ENCODE results near the gene FRMD4A. TPM values are rescaled to one million over a fixed set of nuclear protein-coding genes. Genes with fewer than 3 reads are reported as not detected.

The FRMD4A gene
- total RNA-seq, 2 donors from 2014 or later, result 22.3 to 22.4 TPM

DNA sequence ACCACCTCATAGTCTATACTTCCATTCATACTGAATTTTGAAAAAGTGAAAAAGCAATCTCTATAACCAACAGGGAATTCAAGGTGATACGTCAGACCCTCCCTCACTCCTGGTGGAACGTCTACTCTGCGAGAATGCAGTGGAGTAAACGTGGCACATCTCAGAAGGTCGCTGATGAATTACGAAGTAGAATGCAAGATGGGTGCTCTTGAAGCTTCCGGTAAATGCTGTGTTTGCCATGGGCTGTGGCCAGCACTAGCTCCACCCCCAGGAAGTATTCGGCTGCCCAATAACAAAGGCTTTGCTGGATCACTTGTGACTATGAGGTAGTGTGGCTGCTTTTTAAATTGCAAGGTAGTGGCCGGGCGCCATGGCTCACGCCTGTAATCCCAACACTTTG is 517.9 kb downstream of the FRMD4A start:
- Histone ChIP-seq H3K36me3 (ENCODE audit: control insufficient read depth, insufficient read depth, low read length) (no peaks in the 10 kb centered on the region), H3K9ac (ENCODE audit: extremely low read depth, low read length, poor library complexity, severe bottlenecking) (no peak overlapping the region), H3K27ac (ENCODE audit: low read depth, low read length) (no peak overlapping the region), H3K9me3 (ENCODE audit: control insufficient read depth, low read length) (peaks cover 19% of the 10 kb centered on the region), H3K4me3 (ENCODE audit: low read length) (no peak overlapping the region), H3K4me1 (ENCODE audit: control insufficient read depth, insufficient read depth, low read length) (peaks cover 12% of the 10 kb centered on the region), H3K27me3 (ENCODE audit: control insufficient read depth, insufficient read depth, low read length, poor library complexity, severe bottlenecking) (no peaks in the 10 kb centered on the region)
- DNase-seq, result no peak
- TF ChIP-seq, protein P1, sequence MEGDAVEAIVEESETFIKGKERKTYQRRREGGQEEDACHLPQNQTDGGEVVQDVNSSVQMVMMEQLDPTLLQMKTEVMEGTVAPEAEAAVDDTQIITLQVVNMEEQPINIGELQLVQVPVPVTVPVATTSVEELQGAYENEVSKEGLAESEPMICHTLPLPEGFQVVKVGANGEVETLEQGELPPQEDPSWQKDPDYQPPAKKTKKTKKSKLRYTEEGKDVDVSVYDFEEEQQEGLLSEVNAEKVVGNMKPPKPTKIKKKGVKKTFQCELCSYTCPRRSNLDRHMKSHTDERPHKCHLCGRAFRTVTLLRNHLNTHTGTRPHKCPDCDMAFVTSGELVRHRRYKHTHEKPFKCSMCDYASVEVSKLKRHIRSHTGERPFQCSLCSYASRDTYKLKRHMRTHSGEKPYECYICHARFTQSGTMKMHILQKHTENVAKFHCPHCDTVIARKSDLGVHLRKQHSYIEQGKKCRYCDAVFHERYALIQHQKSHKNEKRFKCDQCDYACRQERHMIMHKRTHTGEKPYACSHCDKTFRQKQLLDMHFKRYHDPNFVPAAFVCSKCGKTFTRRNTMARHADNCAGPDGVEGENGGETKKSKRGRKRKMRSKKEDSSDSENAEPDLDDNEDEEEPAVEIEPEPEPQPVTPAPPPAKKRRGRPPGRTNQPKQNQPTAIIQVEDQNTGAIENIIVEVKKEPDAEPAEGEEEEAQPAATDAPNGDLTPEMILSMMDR (conservative IDR thresholded peaks at IDR 0.05), result no peak
- H3K9me3 Mint-ChIP-seq, result peaks cover 25% of the 10 kb centered on the region
- H3K4me3 Mint-ChIP-seq, result no peak overlapping the region
- peaks cover 8% of the 10 kb centered on the region for H3K36me3 Mint-ChIP-seq (ENCODE audit: low read depth)
- peaks cover 15% of the 10 kb centered on the region for H3K4me1 Mint-ChIP-seq
- no peaks in the 10 kb centered on the region for H3K27me3 Mint-ChIP-seq (ENCODE audit: insufficient read depth)
- 92 to 95% methylated on average over 11 of the region's 11 CpGs for WGBS, 2 experiments (ENCODE audit: insufficient coverage in 1 of 2, insufficient read length in 1 of 2)
- H3K27ac Mint-ChIP-seq, result no peak overlapping the region

DNA sequence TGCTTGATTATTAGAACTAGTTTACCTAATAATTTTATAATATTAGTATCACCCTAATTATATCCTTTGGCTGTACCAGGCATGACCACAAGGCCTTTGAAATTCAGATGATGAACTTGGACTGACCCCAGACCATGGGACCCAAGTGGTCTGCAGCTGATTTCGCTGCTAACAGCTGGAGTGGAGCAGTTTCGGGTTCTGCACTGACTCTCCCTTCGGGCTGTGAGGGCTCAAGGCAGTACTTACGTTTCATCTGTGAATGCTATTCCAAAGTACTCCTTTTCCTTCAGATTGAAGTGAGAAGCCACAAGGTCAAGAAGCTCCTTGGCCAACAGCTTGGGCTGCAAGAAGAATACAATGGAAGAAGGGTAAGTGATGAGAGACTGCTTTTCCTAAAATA is 520.2 kb downstream of the FRMD4A start:
- Mint-ChIP-seq H3K4me1 (peaks cover 15% of the 10 kb centered on the region), H3K27me3 (ENCODE audit: insufficient read depth) (no peaks in the 10 kb centered on the region), H3K4me3 (no peak overlapping the region), H3K36me3 (ENCODE audit: low read depth) (peaks cover 1% of the 10 kb centered on the region), H3K9me3 (peaks cover 4% of the 10 kb centered on the region), H3K27ac (no peak overlapping the region)
- H3K27me3 ChIP-seq (ENCODE audit: control insufficient read depth, insufficient read depth, low read length, poor library complexity, severe bottlenecking), result no peaks in the 10 kb centered on the region
- no peak for DNase-seq
- H3K4me3 ChIP-seq (ENCODE audit: low read length), result no peak overlapping the region
- no peak overlapping the region for H3K27ac ChIP-seq (ENCODE audit: low read depth, low read length)
- TF ChIP-seq, protein P1 (conservative IDR thresholded peaks at IDR 0.05), result no peak
- H3K36me3 ChIP-seq (ENCODE audit: control insufficient read depth, insufficient read depth, low read length), result no peaks in the 10 kb centered on the region
- peaks cover 12% of the 10 kb centered on the region for H3K4me1 ChIP-seq (ENCODE audit: control insufficient read depth, insufficient read depth, low read length)
- WGBS, 2 experiments (ENCODE audit: insufficient coverage in 1 of 2, insufficient read length in 1 of 2), result 90 to 93% methylated on average over 3 to 4 of the region's 4 CpGs
- H3K9me3 ChIP-seq (ENCODE audit: control insufficient read depth, low read length), result no peaks in the 10 kb centered on the region
- no peak overlapping the region for H3K9ac ChIP-seq (ENCODE audit: extremely low read depth, low read length, poor library complexity, severe bottlenecking)

DNA sequence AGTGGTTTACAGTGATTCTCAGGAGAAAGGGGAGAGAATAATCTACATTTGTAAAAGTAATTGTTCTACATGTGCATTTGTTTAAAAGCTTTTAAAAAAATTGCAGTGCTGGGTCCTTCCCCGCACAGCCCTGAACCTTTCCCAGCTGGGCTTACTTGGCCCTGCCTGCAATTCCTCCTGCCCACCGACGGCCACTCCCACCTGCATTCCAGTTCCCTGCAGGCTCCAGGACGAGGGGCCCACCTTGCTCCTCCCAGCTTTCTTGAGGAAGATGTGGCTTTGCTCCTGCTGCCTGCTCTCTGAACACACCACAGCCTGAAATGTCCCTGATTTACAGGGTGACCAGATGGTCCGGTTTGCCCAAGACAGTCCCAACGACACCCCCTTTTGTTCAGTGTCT is 521.3 kb downstream of the FRMD4A start:
- TF ChIP-seq, protein P1 (conservative IDR thresholded peaks at IDR 0.05), result peak; percentile 17
- Mint-ChIP-seq H3K36me3 (ENCODE audit: low read depth) (no peaks in the 10 kb centered on the region), H3K9me3 (no peaks in the 10 kb centered on the region), H3K4me3 (no peak overlapping the region), H3K4me1 (peaks cover 15% of the 10 kb centered on the region), H3K27me3 (ENCODE audit: insufficient read depth) (no peaks in the 10 kb centered on the region), H3K27ac (peak overlapping the region; percentile 76)
- DNase-seq, result peak; percentile 93
- no peak overlapping the region for H3K27ac ChIP-seq (ENCODE audit: low read depth, low read length)
- H3K4me3 ChIP-seq (ENCODE audit: low read length), result no peak overlapping the region
- no peak overlapping the region for H3K9ac ChIP-seq (ENCODE audit: extremely low read depth, low read length, poor library complexity, severe bottlenecking)
- 34 to 44% methylated on average over 6 of the region's 6 CpGs for WGBS, 2 experiments (ENCODE audit: insufficient coverage in 1 of 2, insufficient read length in 1 of 2)
- H3K4me1 ChIP-seq (ENCODE audit: control insufficient read depth, insufficient read depth, low read length), result peaks cover 12% of the 10 kb centered on the region
- H3K27me3 ChIP-seq (ENCODE audit: control insufficient read depth, insufficient read depth, low read length, poor library complexity, severe bottlenecking), result no peaks in the 10 kb centered on the region
- no peaks in the 10 kb centered on the region for H3K36me3 ChIP-seq (ENCODE audit: control insufficient read depth, insufficient read depth, low read length)
- no peaks in the 10 kb centered on the region for H3K9me3 ChIP-seq (ENCODE audit: control insufficient read depth, low read length)

All from endodermal cell (in vitro differentiated cells).